Lung (tissue), 12 donors: ENCODE data around the gene SAMD7. TPM values are rescaled to one million over a fixed set of nuclear protein-coding genes. Genes with fewer than 3 reads are reported as not detected.

Experiments
- ATAC-seq: fragments of 200-7000 bp; cut with Tn5 transposase; one replicate; pipeline ENCODE4 v1.9.1; 2020; ENCODE audit warnings: moderate number of reproducible peaks; ENCODE audit not compliant: insufficient read depth, low FRiP score
- DNase-seq, 3 donors: peaks; one replicate each; pipeline ENCODE4 v3.0.0-alpha.2; 2013 to 2017
- H3K27ac ChIP-seq, 2 donors: one replicate each; pipeline ENCODE4 v1.5.1; 2013; ENCODE audit warnings: mild to moderate bottlenecking in 2 of 2, moderate library complexity in 2 of 2, control low read depth in 1 of 2, inconsistent platforms in 1 of 2, low read depth in 1 of 2, low read length in 1 of 2
- H3K27me3 ChIP-seq, 3 donors: one replicate each; pipeline ENCODE4 v1.5.1; 2013; ENCODE audit warnings: low read length in 2 of 3; ENCODE audit not compliant: control insufficient read depth in 3 of 3, insufficient read depth in 3 of 3
- H3K36me3 ChIP-seq, 4 donors: one replicate each; pipeline ENCODE4 v1.5.1; 2013; ENCODE audit warnings: low read length in 4 of 4, mild to moderate bottlenecking in 1 of 4, moderate library complexity in 1 of 4; ENCODE audit not compliant: control insufficient read depth in 4 of 4, insufficient read depth in 4 of 4
- H3K4me1 ChIP-seq, 5 donors: one replicate each; pipeline ENCODE4 v1.5.1; 2013; ENCODE audit warnings: low read length in 5 of 5, mild to moderate bottlenecking in 2 of 5, moderate library complexity in 1 of 5; ENCODE audit not compliant: control insufficient read depth in 5 of 5, insufficient read depth in 5 of 5
- H3K4me3 ChIP-seq: one replicate; pipeline ENCODE4 v1.5.1; 2013; ENCODE audit warnings: mild to moderate bottlenecking, control low read depth, moderate library complexity
- H3K9ac ChIP-seq, 2 donors: one replicate each; pipeline ENCODE4 v1.5.1; 2013; ENCODE audit warnings: low read length in 2 of 2, control low read depth in 1 of 2; ENCODE audit not compliant: insufficient read depth in 1 of 2
- H3K9me3 ChIP-seq, 4 donors: one replicate each; pipeline ENCODE4 v1.5.1; 2013; ENCODE audit warnings: low read length in 3 of 4, mild to moderate bottlenecking in 1 of 4, moderate library complexity in 1 of 4; ENCODE audit not compliant: control insufficient read depth in 4 of 4, insufficient read depth in 3 of 4
- WGBS, 2 donors: extraction: QIAGEN DNeasy Blood & Tissue Kit; methylation state at CpG; one replicate each; pipeline ENCODE4 v1.1.7; 2013; 5-methylcytosine and 5-hydroxymethylcytosine counted together
- polyA plus RNA-seq, 2 donors: library from polyadenylated mRNA; stranded (reverse); fragments of 200-250 nt; gene quantifications; one replicate each; pipeline ENCODE4 v1.2.1, GENCODE V29; 2013
- total RNA-seq, 2 donors: library from RNA; depleted of rRNA in 1 of 2; stranded (reverse); fragments of >200 nt in 1 of 2; gene quantifications; one replicate each; pipeline ENCODE4 v1.2.1, GENCODE V29; 2014 to 2021
- TF ChIP-seq, protein P1 (sequence below): IDR thresholded peaks from 2 replicates; pipeline ENCODE4 v1.5.1; 2012; ENCODE audit warnings: mild to moderate bottlenecking; ENCODE audit errors: control extremely low read depth, extremely low read depth
- donor health status: control.
- donor health status: control.
- donor health status: Bipolar disorder and iron deficiency.
- donor health status: healthy.
- donor health status: DM: yes; HTN: yes; CAD: no.

The SAMD7 gene
- total and polyA plus RNA-seq, 4 donors = not detected

DNA sequence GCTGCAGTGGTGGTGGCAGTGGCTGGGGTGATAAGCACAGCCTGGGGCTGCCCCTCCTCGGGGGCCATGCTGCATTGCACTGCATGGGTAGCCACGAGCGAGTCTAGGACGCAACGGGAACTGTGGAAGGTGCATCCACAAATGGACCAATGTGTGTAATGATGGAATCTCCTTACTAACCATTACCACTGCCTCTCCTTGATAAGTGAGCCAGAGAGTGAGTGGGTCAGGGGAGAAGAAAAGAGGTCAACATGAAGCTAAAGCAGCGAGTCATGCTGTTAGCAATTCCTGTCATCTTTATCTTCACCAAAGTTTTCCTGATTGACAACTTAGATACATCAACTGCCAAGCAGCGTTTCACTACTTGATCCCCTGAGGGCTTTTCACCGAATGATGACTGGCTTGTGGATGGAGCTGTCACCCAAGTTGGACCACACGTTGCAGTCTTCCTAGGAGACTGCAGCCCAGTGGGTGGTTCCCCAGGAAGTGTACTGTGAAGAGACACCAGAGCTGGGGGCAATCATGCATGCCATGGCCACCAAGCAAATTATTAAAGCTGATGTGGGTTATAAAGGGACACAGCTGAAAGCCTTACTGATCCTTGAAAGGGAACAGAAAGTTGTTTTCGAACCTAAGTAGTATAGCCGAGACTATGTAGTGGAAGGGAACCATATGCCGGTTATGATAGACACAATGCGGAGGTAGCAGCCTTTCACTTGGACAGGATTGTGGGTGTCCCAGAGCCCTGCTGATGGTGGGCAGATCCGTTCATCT lies 20.6 kb downstream of the SAMD7 start:
- DNase-seq = no peak
- TF ChIP-seq, protein P1, sequence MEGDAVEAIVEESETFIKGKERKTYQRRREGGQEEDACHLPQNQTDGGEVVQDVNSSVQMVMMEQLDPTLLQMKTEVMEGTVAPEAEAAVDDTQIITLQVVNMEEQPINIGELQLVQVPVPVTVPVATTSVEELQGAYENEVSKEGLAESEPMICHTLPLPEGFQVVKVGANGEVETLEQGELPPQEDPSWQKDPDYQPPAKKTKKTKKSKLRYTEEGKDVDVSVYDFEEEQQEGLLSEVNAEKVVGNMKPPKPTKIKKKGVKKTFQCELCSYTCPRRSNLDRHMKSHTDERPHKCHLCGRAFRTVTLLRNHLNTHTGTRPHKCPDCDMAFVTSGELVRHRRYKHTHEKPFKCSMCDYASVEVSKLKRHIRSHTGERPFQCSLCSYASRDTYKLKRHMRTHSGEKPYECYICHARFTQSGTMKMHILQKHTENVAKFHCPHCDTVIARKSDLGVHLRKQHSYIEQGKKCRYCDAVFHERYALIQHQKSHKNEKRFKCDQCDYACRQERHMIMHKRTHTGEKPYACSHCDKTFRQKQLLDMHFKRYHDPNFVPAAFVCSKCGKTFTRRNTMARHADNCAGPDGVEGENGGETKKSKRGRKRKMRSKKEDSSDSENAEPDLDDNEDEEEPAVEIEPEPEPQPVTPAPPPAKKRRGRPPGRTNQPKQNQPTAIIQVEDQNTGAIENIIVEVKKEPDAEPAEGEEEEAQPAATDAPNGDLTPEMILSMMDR = no peak
- no peaks in the 10 kb centered on the region for H3K36me3 ChIP-seq
- no peak overlapping the region for H3K4me3 ChIP-seq
- no peaks in the 10 kb centered on the region for H3K9me3 ChIP-seq
- no peak overlapping the region for H3K27ac ChIP-seq
- peaks cover 0 to 2% (median 0%) of the 10 kb centered on the region in 3 donors for H3K27me3 ChIP-seq
- WGBS, 2 donors = 82 to 90% methylated on average over 14 of the region's 14 CpGs
- H3K4me1 ChIP-seq = no peaks in the 10 kb centered on the region
- H3K9ac ChIP-seq = no peak overlapping the region
- no peak for ATAC-seq

DNA sequence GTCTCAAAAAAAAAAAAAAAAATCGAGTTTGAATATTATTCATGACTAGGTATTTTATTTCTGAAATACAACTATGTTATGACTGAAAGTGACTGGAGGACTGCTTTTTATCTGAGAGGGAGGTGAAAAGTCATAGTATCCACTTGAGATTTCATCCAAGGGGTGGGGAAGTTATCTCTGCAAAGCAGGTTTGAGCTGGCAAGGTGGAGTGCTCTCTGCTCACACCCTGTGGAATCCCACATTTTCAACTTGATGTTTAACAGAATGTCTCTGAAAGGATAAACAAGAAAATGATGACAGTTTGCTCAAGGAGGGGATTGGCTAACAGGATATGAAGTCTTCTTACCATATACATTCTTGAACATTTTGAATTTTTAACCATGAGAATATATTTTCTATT lies 27.9 kb downstream of the SAMD7 start:
- no peak for DNase-seq
- Histone ChIP-seq H3K9me3 (peaks cover 0 to 2% (median 0%) of the 10 kb centered on the region in 4 donors), H3K27me3 (no peaks in the 10 kb centered on the region), H3K4me3 (no peak overlapping the region), H3K36me3 (no peaks in the 10 kb centered on the region), H3K9ac (no peak overlapping the region), H3K4me1 (no peaks in the 10 kb centered on the region), H3K27ac (no peak overlapping the region)
- TF ChIP-seq, protein P1 = no peak
- ATAC-seq = no peak
- WGBS, 2 donors = 54 to 77% methylated on average over 1 of the region's 1 CpG

DNA sequence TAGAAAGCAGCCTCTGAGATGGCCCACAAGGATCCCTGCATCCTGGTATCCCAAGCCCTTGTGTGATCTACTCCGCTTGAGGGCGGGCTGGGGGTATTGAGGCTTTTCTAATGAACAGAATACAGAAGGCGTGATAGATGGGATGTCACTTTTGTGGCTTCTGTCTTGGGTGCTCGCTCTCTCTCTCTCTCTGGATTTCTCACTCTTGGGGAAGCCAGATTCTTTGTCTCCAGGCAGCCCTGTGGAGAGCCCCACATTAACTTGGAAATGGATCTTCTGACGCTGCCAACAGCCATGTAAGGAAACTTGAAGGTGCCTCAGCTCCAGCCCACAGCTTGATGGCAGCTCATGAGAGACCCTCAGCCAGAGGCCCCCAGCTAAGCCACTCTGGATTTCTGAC lies 28.4 kb downstream of the SAMD7 start:
- Histone ChIP-seq H3K36me3 (no peaks in the 10 kb centered on the region), H3K4me3 (no peak overlapping the region), H3K9me3 (peaks cover 0 to 2% (median 0%) of the 10 kb centered on the region in 4 donors), H3K27ac (no peak overlapping the region), H3K9ac (no peak overlapping the region), H3K4me1 (no peaks in the 10 kb centered on the region), H3K27me3 (no peaks in the 10 kb centered on the region)
- no peak for DNase-seq
- no peak for ATAC-seq
- TF ChIP-seq, protein P1 = no peak
- WGBS, 2 donors = 88 to 96% methylated on average over 5 of the region's 5 CpGs
